22Rv1 (cell line): Measurements from ENCODE around the gene MRTFB.

Source experiments
- ZFX ChIP-seq: fragments of 450-650 bp; IDR thresholded peaks from 2 replicates; pipeline ENCODE4 v1.6.1; 2017; ENCODE audit warnings: antibody characterized with exemption, borderline replicate concordance
- TF ChIP-seq, protein P1 (sequence below): fragments of 450-650 bp; IDR thresholded peaks from 2 replicates; pipeline ENCODE4 v1.5.1; 2017; ENCODE audit warnings: mild to moderate bottlenecking

- TF ChIP-seq, protein P1, sequence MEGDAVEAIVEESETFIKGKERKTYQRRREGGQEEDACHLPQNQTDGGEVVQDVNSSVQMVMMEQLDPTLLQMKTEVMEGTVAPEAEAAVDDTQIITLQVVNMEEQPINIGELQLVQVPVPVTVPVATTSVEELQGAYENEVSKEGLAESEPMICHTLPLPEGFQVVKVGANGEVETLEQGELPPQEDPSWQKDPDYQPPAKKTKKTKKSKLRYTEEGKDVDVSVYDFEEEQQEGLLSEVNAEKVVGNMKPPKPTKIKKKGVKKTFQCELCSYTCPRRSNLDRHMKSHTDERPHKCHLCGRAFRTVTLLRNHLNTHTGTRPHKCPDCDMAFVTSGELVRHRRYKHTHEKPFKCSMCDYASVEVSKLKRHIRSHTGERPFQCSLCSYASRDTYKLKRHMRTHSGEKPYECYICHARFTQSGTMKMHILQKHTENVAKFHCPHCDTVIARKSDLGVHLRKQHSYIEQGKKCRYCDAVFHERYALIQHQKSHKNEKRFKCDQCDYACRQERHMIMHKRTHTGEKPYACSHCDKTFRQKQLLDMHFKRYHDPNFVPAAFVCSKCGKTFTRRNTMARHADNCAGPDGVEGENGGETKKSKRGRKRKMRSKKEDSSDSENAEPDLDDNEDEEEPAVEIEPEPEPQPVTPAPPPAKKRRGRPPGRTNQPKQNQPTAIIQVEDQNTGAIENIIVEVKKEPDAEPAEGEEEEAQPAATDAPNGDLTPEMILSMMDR: no peak
- no peak for TF ChIP-seq ZFX
Measured at GRCh38 chr16:14309906-14310305, 238.8 kb downstream of the MRTFB start.
